IMR-90 (cell line): ENCODE results near the gene RGS5. TPM values are rescaled to one million over a fixed set of nuclear protein-coding genes. Genes with fewer than 3 reads are reported as not detected.

Experiments
- ATAC-seq: fragments of 200-7000 bp; cut with Tn5 transposase; 2 replicates; pipeline ENCODE4 v1.9.1; 2020; ENCODE audit warnings: low read depth, mild to moderate bottlenecking, moderate library complexity
- BruUV-seq: library from RNA; stranded (reverse); fragments of 400-500 nt; replicated peaks from 2 replicates; lab custom pipeline; 2021; lab: Mats Ljungman, UMichigan
- CTCF ChIA-PET: fragments of 300-600 bp; formaldehyde crosslinking; extraction: SDS; loops from one replicate; lab custom pipeline; 2021; ENCODE audit warnings: antibody characterized with exemption; lab: Yijun Ruan, JAX
- POLR2A ChIA-PET: fragments of 300-600 bp; sonication (Branson Sonifier 250); formaldehyde crosslinking; loops from one replicate; lab custom pipeline; 2022; ENCODE audit warnings: antibody characterized with exemption; ENCODE audit not compliant: unreplicated experiment; lab: Charles Lee
- DNase-seq: peaks from one replicate; pipeline ENCODE4 v3.0.0; 2013
- H2AFZ ChIP-seq: replicated peaks from 2 replicates; pipeline ENCODE3; 2013; ENCODE audit warnings: low read length, mild to moderate bottlenecking; ENCODE audit not compliant: poor library complexity
- H2AK5ac ChIP-seq: 2 replicates; pipeline ENCODE4 v1.6.1; 2013; ENCODE audit warnings: low read depth, low read length, inconsistent platforms
- H2AK9ac ChIP-seq: replicated peaks from 2 replicates; pipeline ENCODE3; 2013; ENCODE audit warnings: mild to moderate bottlenecking, low read depth, low read length, moderate library complexity; ENCODE audit not compliant: poor library complexity
- H2BK120ac ChIP-seq: 2 replicates; pipeline ENCODE4 v1.6.1; 2013; ENCODE audit warnings: low read depth, low read length, inconsistent platforms
- H2BK15ac ChIP-seq: 3 replicates; pipeline ENCODE4 v1.6.1; 2013; ENCODE audit warnings: low read depth, low read length, inconsistent platforms
- H2BK20ac ChIP-seq: 2 replicates; pipeline ENCODE4 v1.6.1; 2013; ENCODE audit warnings: low read depth, mild to moderate bottlenecking, inconsistent platforms, low read length, moderate library complexity
- H2BK5ac ChIP-seq: 2 replicates; pipeline ENCODE4 v1.6.1; 2013; ENCODE audit warnings: mild to moderate bottlenecking, low read depth, low read length, inconsistent platforms; ENCODE audit not compliant: poor library complexity, severe bottlenecking
- H3K14ac ChIP-seq: replicated peaks from 2 replicates; pipeline ENCODE4 v1.6.1; 2013; ENCODE audit warnings: low read depth, low read length, inconsistent platforms
- H3K18ac ChIP-seq: 2 replicates; pipeline ENCODE4 v1.6.1; 2013; ENCODE audit warnings: low read depth, low read length, control low read depth
- H3K23ac ChIP-seq: 2 replicates; pipeline ENCODE4 v1.6.1; 2013; ENCODE audit warnings: low read depth, low read length, inconsistent platforms
- H3K27ac ChIP-seq: 2 replicates; pipeline ENCODE4 v1.5.1; 2013; ENCODE audit warnings: mild to moderate bottlenecking, control low read depth, low read length; ENCODE audit not compliant: insufficient read depth
- H3K27me3 ChIP-seq: 2 replicates; pipeline ENCODE4 v1.6.1; 2013; ENCODE audit warnings: low read length; ENCODE audit not compliant: control insufficient read depth, insufficient read depth
- H3K36me3 ChIP-seq: 2 replicates; pipeline ENCODE4 v1.6.1; 2013; ENCODE audit warnings: low read length, mixed read lengths; ENCODE audit not compliant: control insufficient read depth, insufficient read depth
- H3K4ac ChIP-seq: 2 replicates; pipeline ENCODE4 v1.6.1; 2013; ENCODE audit warnings: low read depth, low read length, inconsistent platforms
- H3K4me1 ChIP-seq: 2 replicates; pipeline ENCODE4 v1.6.1; 2013; ENCODE audit warnings: low read length, mixed read lengths; ENCODE audit not compliant: control insufficient read depth, insufficient read depth
- H3K4me2 ChIP-seq: 2 replicates; pipeline ENCODE4 v1.6.1; 2013; ENCODE audit warnings: low read depth, mild to moderate bottlenecking, control low read depth, low read length, moderate library complexity
- H3K4me3 ChIP-seq: 2 replicates; pipeline ENCODE4 v1.5.1; 2013; ENCODE audit warnings: low read depth, mild to moderate bottlenecking, control low read depth, low read length, moderate library complexity; ENCODE audit not compliant: insufficient read depth
- H3K56ac ChIP-seq: 2 replicates; pipeline ENCODE4 v1.6.1; 2013; ENCODE audit warnings: low read length, inconsistent platforms; ENCODE audit not compliant: insufficient read depth; ENCODE audit errors: extremely low read depth
- H3K79me1 ChIP-seq, 2 experiments: 2 replicates each; pipeline ENCODE4 v1.6.1; 2013; ENCODE audit warnings: low read length in 2 of 2, inconsistent platforms in 1 of 2, low read depth in 1 of 2
- H3K9ac ChIP-seq: 2 replicates; pipeline ENCODE4 v1.6.1; 2013; ENCODE audit warnings: low read depth, low read length, control low read depth
- H3K9me1 ChIP-seq: 2 replicates; pipeline ENCODE4 v1.6.1; 2013; ENCODE audit warnings: low read length, inconsistent platforms; ENCODE audit not compliant: insufficient read depth
- H3K9me3 ChIP-seq: 2 replicates; pipeline ENCODE4 v1.6.1; 2013; ENCODE audit warnings: low read length; ENCODE audit not compliant: control insufficient read depth, insufficient read depth
- H4K20me1 ChIP-seq: 2 replicates; pipeline ENCODE4 v1.6.1; 2013; ENCODE audit warnings: low read length, inconsistent platforms; ENCODE audit not compliant: insufficient read depth
- H4K5ac ChIP-seq: 2 replicates; pipeline ENCODE4 v1.6.1; 2013; ENCODE audit warnings: mild to moderate bottlenecking, low read depth, low read length, control low read depth
- H4K8ac ChIP-seq, 2 experiments: 2 replicates each; pipeline ENCODE4 v1.6.1; 2013; ENCODE audit warnings: low read depth in 2 of 2, low read length in 2 of 2, control low read depth in 1 of 2, inconsistent platforms in 1 of 2
- H4K91ac ChIP-seq: 2 replicates; pipeline ENCODE4 v1.6.1; 2013; ENCODE audit warnings: low read depth, low read length, inconsistent platforms; ENCODE audit not compliant: insufficient read depth
- BHLHE40 ChIP-seq: fragments of 150-350 bp; IDR thresholded peaks from 2 replicates; pipeline ENCODE4 v1.6.1; 2016; ENCODE audit warnings: mild to moderate bottlenecking, low read depth, low read length
- CEBPB ChIP-seq: IDR thresholded peaks from 2 replicates; pipeline ENCODE4 v1.6.1; 2012; ENCODE audit warnings: low read depth, low read length, improper control_type of control experiment
- CHD1 ChIP-seq: IDR thresholded peaks from 2 replicates; pipeline ENCODE4 v1.6.1; 2012; ENCODE audit warnings: low read depth, low read length, improper control_type of control experiment
- CTCF ChIP-seq: conservative IDR thresholded peaks from 2 replicates; pipeline ENCODE4 v1.5.1; 2012; ENCODE audit warnings: mild to moderate bottlenecking, low read depth, low read length, improper control_type of control experiment
- ELK1 ChIP-seq: fragments of 150-350 bp; IDR thresholded peaks from 2 replicates; pipeline ENCODE4 v1.6.1; 2016; ENCODE audit warnings: low read depth, mild to moderate bottlenecking, low read length, moderate library complexity, borderline replicate concordance
- FOS ChIP-seq: fragments of 150-350 bp; IDR thresholded peaks from 2 replicates; pipeline ENCODE4 v1.6.1; 2016; ENCODE audit warnings: low read depth, low read length
- MAFK ChIP-seq: IDR thresholded peaks from 2 replicates; pipeline ENCODE4 v1.6.1; 2012; ENCODE audit warnings: low read depth, low read length, improper control_type of control experiment
- MAZ ChIP-seq: IDR thresholded peaks from 2 replicates; pipeline ENCODE4 v1.6.1; 2012; ENCODE audit warnings: low read depth, mild to moderate bottlenecking, low read length, improper control_type of control experiment, moderate library complexity, borderline replicate concordance
- MXI1 ChIP-seq: IDR thresholded peaks from 2 replicates; pipeline ENCODE4 v1.6.1; 2012; ENCODE audit warnings: low read depth, mild to moderate bottlenecking, low read length, moderate library complexity, borderline replicate concordance
- NFE2L2 ChIP-seq: fragments of 150-350 bp; IDR thresholded peaks from 2 replicates; pipeline ENCODE4 v1.6.1; 2016; ENCODE audit warnings: low read depth, mild to moderate bottlenecking, low read length
- POLR2A ChIP-seq: IDR thresholded peaks from 2 replicates; pipeline ENCODE4 v1.6.1; 2012; ENCODE audit warnings: mild to moderate bottlenecking, low read depth, low read length
- RAD21 ChIP-seq: IDR thresholded peaks from 2 replicates; pipeline ENCODE4 v1.6.1; 2012; ENCODE audit warnings: low read length, improper control_type of control experiment
- RCOR1 ChIP-seq: IDR thresholded peaks from 2 replicates; pipeline ENCODE4 v1.6.1; 2012; ENCODE audit warnings: mild to moderate bottlenecking, low read length, improper control_type of control experiment; ENCODE audit not compliant: insufficient replicate concordance
- RFX5 ChIP-seq: IDR thresholded peaks from 2 replicates; pipeline ENCODE4 v1.8.0; 2012; ENCODE audit warnings: low read depth, mild to moderate bottlenecking, low read length, moderate library complexity
- SMC3 ChIP-seq: fragments of 150-350 bp; IDR thresholded peaks from 2 replicates; pipeline ENCODE4 v1.6.1; 2016; ENCODE audit warnings: low read depth, mild to moderate bottlenecking, antibody characterized with exemption, low read length, moderate library complexity
- USF2 ChIP-seq: fragments of 150-350 bp; IDR thresholded peaks from 2 replicates; pipeline ENCODE4 v1.6.1; 2017; ENCODE audit warnings: mild to moderate bottlenecking, antibody characterized with exemption, low read length, low read depth
- dilution Hi-C: fragments of 300-500 bp; cut with HindIII; formaldehyde crosslinking; loops from one replicate; pipeline ENCODE4 v1.14.3; 2018; ENCODE audit warnings: low sequenced_read_pairs; ENCODE audit not compliant: unreplicated experiment
- in situ Hi-C: fragments of 300-500 bp; cut with MboI; formaldehyde crosslinking; loops from 3 replicates; pipeline ENCODE4 v1.14.3; 2019; ENCODE audit warnings: low sequenced_read_pairs, inconsistent platforms, mixed read lengths
- intact Hi-C: fragments of 100-400 bp; cut with micrococcal nuclease; formaldehyde crosslinking; loops from 2 replicates; pipeline ENCODE4 v1.10.0; 2022
- polyA plus RNA-seq, 3 experiments: library from polyadenylated mRNA; depleted of rRNA; stranded (reverse); fragments of >200 nt; gene quantifications; 2 replicates each; pipeline ENCODE4 v1.2.3, GENCODE V29; 2012; ENCODE audit warnings: low replicate concordance in 1 of 3
- total RNA-seq: library from RNA; depleted of rRNA; stranded (reverse); fragments of >200 nt; gene quantifications from 2 replicates; pipeline ENCODE4 v1.2.3, GENCODE V29; 2012

Gene RGS5
- total and polyA plus RNA-seq, 2 of the 4 experiments (the other 2 are of a cell fraction) = 21.4 to 40.0 TPM

- no TSS peak for BruUV-seq
- Histone ChIP-seq H3K9me3 (no peaks in the 10 kb centered on the region), H3K27me3 (no peaks in the 10 kb centered on the region), H3K9me1 (0 out of 2 replicates have a peak, but pooled peaks cover 3% of the 10 kb centered on the region), H2BK120ac (no peak overlapping the region), H3K27ac (no peak overlapping the region), H2AK9ac (no peak overlapping the region), H3K4me2 (no peak overlapping the region), H4K20me1 (no peaks in the 10 kb centered on the region), H3K14ac (no peak overlapping the region), H2BK20ac (no peak overlapping the region), H3K4ac (no peak overlapping the region), H3K79me1 (no peaks in the 10 kb centered on the region), H4K8ac (no peak overlapping the region), H3K56ac (no peak overlapping the region), H3K4me1 (no peaks in the 10 kb centered on the region), H2BK5ac (no peak overlapping the region), H4K5ac (no peak overlapping the region), H2AK5ac (no peak overlapping the region), H3K4me3 (no peak overlapping the region), H4K91ac (no peak overlapping the region), H2AFZ (no peak overlapping the region), H3K9ac (no peak overlapping the region), H2BK15ac (no peak overlapping the region), H3K36me3 (no peaks in the 10 kb centered on the region), H3K18ac (no peak overlapping the region), H3K23ac (no peak overlapping the region)
- no peak for DNase-seq
- intact Hi-C loops (no loop called here), dilution Hi-C loops (no loop called here), in situ Hi-C loops (no loop called here)
- ChIA-PET CTCF (no interaction called here), POLR2A (no interaction called here)
- TF ChIP-seq RAD21 (no peak), USF2 (no peak), CTCF (no peak), MXI1 (no peak), CEBPB (no peak), ELK1 (no peak), POLR2A (no peak), FOS (no peak), RCOR1 (no peak), NFE2L2 (no peak), BHLHE40 (no peak), RFX5 (no peak), SMC3 (no peak), MAZ (no peak), MAFK (no peak), CHD1 (no peak)
- no peak for ATAC-seq
These were observed 83.0 kb downstream of the RGS5 start for GRCh38 chr1:163119707-163120106.
